Suprapubic skin (tissue), 4 donors: ENCODE results near the gene HDDC3.

ENCODE experiments used
- EP300 ChIP-seq: sonication (generic); formaldehyde crosslinking; IDR thresholded peaks from one replicate; pipeline ENCODE4 v1.6.1; 2017; ENCODE audit warnings: antibody characterized with exemption
- POLR2A ChIP-seq, 2 donors: fragments of 450-650 bp; IDR thresholded peaks; one replicate each; pipeline ENCODE4 v1.6.1; 2017; ENCODE audit warnings: antibody characterized with exemption in 2 of 2, mild to moderate bottlenecking in 2 of 2, moderate library complexity in 2 of 2
- POLR2AphosphoS5 ChIP-seq, 3 donors: sonication (generic); formaldehyde crosslinking; IDR thresholded peaks; one replicate each; pipeline ENCODE4 v1.6.1; 2017; ENCODE audit warnings: antibody characterized with exemption in 3 of 3
- TF ChIP-seq, protein P1 (sequence below), 2 donors: fragments of 200-600 bp in 1 of 2; fragments of 450-650 bp in 1 of 2; sonication (generic) in 1 of 2; IDR thresholded peaks; one replicate each; pipeline ENCODE4 v1.5.1; 2016 to 2019; ENCODE audit warnings: antibody characterized with exemption in 2 of 2, mild to moderate bottlenecking in 1 of 2, moderate library complexity in 1 of 2

DNA sequence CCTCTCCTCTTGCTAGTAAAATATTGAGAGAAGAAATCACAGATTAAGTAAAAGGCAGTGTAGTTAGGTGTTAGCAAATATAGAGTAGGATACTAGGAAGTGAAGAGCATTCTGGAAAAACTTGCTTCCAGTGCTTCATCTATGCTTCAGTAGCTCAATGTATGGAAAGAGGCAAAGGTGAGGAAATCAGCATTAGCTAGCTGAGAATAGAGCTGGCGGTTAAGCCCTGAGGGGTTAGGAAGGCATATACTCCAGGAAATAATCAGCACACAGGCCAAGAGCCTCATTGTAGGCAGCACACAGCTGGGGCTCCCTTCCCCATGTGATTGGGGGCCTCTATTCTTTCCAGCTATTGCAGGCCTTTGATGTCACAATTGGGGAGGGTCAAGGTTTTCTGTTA lies 36.1 kb upstream of the HDDC3 start:
- TF ChIP-seq POLR2A (IDR thresholded peaks at IDR 0.05): no peak
- TF ChIP-seq, protein P1, sequence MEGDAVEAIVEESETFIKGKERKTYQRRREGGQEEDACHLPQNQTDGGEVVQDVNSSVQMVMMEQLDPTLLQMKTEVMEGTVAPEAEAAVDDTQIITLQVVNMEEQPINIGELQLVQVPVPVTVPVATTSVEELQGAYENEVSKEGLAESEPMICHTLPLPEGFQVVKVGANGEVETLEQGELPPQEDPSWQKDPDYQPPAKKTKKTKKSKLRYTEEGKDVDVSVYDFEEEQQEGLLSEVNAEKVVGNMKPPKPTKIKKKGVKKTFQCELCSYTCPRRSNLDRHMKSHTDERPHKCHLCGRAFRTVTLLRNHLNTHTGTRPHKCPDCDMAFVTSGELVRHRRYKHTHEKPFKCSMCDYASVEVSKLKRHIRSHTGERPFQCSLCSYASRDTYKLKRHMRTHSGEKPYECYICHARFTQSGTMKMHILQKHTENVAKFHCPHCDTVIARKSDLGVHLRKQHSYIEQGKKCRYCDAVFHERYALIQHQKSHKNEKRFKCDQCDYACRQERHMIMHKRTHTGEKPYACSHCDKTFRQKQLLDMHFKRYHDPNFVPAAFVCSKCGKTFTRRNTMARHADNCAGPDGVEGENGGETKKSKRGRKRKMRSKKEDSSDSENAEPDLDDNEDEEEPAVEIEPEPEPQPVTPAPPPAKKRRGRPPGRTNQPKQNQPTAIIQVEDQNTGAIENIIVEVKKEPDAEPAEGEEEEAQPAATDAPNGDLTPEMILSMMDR (IDR thresholded peaks at IDR 0.05): no peak
- no peak for TF ChIP-seq EP300
- no peak for TF ChIP-seq POLR2AphosphoS5 (IDR thresholded peaks at IDR 0.05)
